Esophagus muscularis mucosa (tissue), 4 donors: ENCODE measurements around the gene RNF126. TPM values are rescaled to one million over a fixed set of nuclear protein-coding genes. Genes with fewer than 3 reads are reported as not detected.

Experiments used
- DNase-seq: peaks from one replicate; pipeline ENCODE4 v3.0.0-alpha.2; 2017; ENCODE audit errors: extremely low spot score
- H3K27ac ChIP-seq, 4 donors: fragments of 200-600 bp; sonication (generic); replicated peaks in 1 of 4; 1 replicate in 3 of 4; 2 replicates in 1 of 4; pipeline ENCODE4 v1.5.1; 2016 to 2019; ENCODE audit warnings: mild to moderate bottlenecking in 1 of 4
- H3K27me3 ChIP-seq, 4 donors: fragments of 200-600 bp; sonication (generic); one replicate each; pipeline versions ENCODE4 v1.5.1 to v1.6.0; 2016 to 2019
- H3K36me3 ChIP-seq, 4 donors: fragments of 200-600 bp; sonication (generic); one replicate each; pipeline ENCODE4 v1.5.1; 2016 to 2019
- H3K4me1 ChIP-seq, 4 donors: fragments of 200-600 bp; sonication (generic); one replicate each; pipeline ENCODE4 v1.5.1; 2016 to 2019
- H3K4me3 ChIP-seq, 4 donors: fragments of 200-600 bp; sonication (generic); 1 replicate in 2 of 4; 2 replicates in 2 of 4; pipeline ENCODE4 v1.5.1; 2016 to 2019; ENCODE audit warnings: mild to moderate bottlenecking in 4 of 4, moderate library complexity in 1 of 4
- H3K9me3 ChIP-seq, 4 donors: fragments of 200-600 bp; sonication (generic); 1 replicate in 3 of 4; 2 replicates in 1 of 4; pipeline ENCODE4 v1.5.1; 2016 to 2019
- CTCF ChIP-seq, 3 experiments: fragments of 200-600 bp in 2 of 3; fragments of 450-650 bp in 1 of 3; sonication (generic) in 2 of 3; IDR thresholded peaks; one replicate each; pipeline ENCODE4 v1.5.1; 2017 to 2019; ENCODE audit warnings: antibody characterized with exemption in 3 of 3, mild to moderate bottlenecking in 2 of 3, moderate library complexity in 1 of 3
- EP300 ChIP-seq: sonication (generic); formaldehyde crosslinking; IDR thresholded peaks from one replicate; pipeline ENCODE4 v1.6.1; 2017; ENCODE audit warnings: antibody characterized with exemption
- POLR2A ChIP-seq: fragments of 450-650 bp; IDR thresholded peaks from one replicate; pipeline ENCODE4 v1.6.1; 2017; ENCODE audit warnings: antibody characterized with exemption, moderate library complexity, mild to moderate bottlenecking, low read depth
- POLR2AphosphoS5 ChIP-seq, 2 donors: sonication (generic); formaldehyde crosslinking; IDR thresholded peaks; one replicate each; pipeline ENCODE4 v1.6.1; 2017; ENCODE audit warnings: antibody characterized with exemption in 2 of 2
- WGBS: methylation state at CpG from one replicate; pipeline ENCODE4 v1.1.5; 2018; 5-methylcytosine and 5-hydroxymethylcytosine counted together
- intact Hi-C: fragments of 100-400 bp; cut with DNase I; formaldehyde crosslinking; loops from one replicate; pipeline ENCODE4 v1.15.1; 2023
- total RNA-seq, 4 donors: library from RNA; depleted of rRNA; stranded (reverse); fragments of >200 nt; gene quantifications; one replicate each; pipeline versions ENCODE4 v1.1.0 to v1.2.1, GENCODE V29; 2016

The RNF126 gene
- total RNA-seq, 4 donors from 2014 or later: 41.5 to 63.5 (median 62.3) TPM

GRCh38 chr19:602391-603301 lies 60.4 kb downstream of the RNF126 start:
- 86% methylated on average over 31 of the region's 35 CpGs for WGBS
- intact Hi-C loops: no loop called here

GRCh38 chr19:601790-602189 lies 61.2 kb downstream of the RNF126 start:
- TF ChIP-seq CTCF (IDR thresholded peaks at IDR 0.05) (no peak), EP300 (no peak), POLR2A (no peak), POLR2AphosphoS5 (IDR thresholded peaks at IDR 0.05) (no peak)
- no peak overlapping the region for H3K27ac ChIP-seq
- H3K27me3 ChIP-seq: peaks cover 0 to 11% (median 0%) of the 10 kb centered on the region in 4 donors
- H3K9me3 ChIP-seq: no peaks in the 10 kb centered on the region
- H3K36me3 ChIP-seq: no peaks in the 10 kb centered on the region
- H3K4me1 ChIP-seq: no peaks in the 10 kb centered on the region
- intact Hi-C loops: no loop called here
- WGBS: 82% methylated on average over 25 of the region's 25 CpGs
- H3K4me3 ChIP-seq: no peak overlapping the region
- no peak for DNase-seq

More at GRCh38 chr19:602391-603301, 60.4 kb downstream of the RNF126 start:
- DNase-seq: no peak
- no peak overlapping the region for H3K27ac ChIP-seq
- no peaks in the 10 kb centered on the region for H3K36me3 ChIP-seq
- no peak overlapping the region for H3K4me3 ChIP-seq
- no peaks in the 10 kb centered on the region for H3K9me3 ChIP-seq
- TF ChIP-seq POLR2A (no peak), EP300 (no peak), CTCF (IDR thresholded peaks at IDR 0.05) (no peak), POLR2AphosphoS5 (IDR thresholded peaks at IDR 0.05) (no peak)
- peaks cover 0 to 9% (median 0%) of the 10 kb centered on the region in 4 donors for H3K27me3 ChIP-seq
- H3K4me1 ChIP-seq: no peaks in the 10 kb centered on the region

GRCh38 chr19:601310-601709 lies 61.7 kb downstream of the RNF126 start:
- peaks cover 0 to 16% (median 0%) of the 10 kb centered on the region in 4 donors for H3K27me3 ChIP-seq
- H3K9me3 ChIP-seq: no peaks in the 10 kb centered on the region
- TF ChIP-seq CTCF (IDR thresholded peaks at IDR 0.05) (no peak), POLR2A (no peak), EP300 (no peak), POLR2AphosphoS5 (IDR thresholded peaks at IDR 0.05) (no peak)
- no peak for DNase-seq
- no peaks in the 10 kb centered on the region for H3K36me3 ChIP-seq
- no peak overlapping the region for H3K4me3 ChIP-seq
- WGBS: 92% methylated on average over 28 of the region's 28 CpGs
- H3K4me1 ChIP-seq: no peaks in the 10 kb centered on the region
- H3K27ac ChIP-seq: no peak overlapping the region
- intact Hi-C loops: no loop called here

Other genes starting within 250 kb of the RNF126 start
- 10 to 100 TPM; 11.2 to 35.6 (median 18.7) TPM for gene SHC2, start 202.2 kb downstream of the RNF126 start, total RNA-seq
- gene MADCAM1, start 166.7 kb downstream of the RNF126 start, total RNA-seq: under 1 TPM in 2 of 4 donors, not detected in 2; 0.17 to 0.42 TPM
- gene TPGS1, start 155.7 kb downstream of the RNF126 start, total RNA-seq: 10 to 100 TPM; 61.7 to 86.6 (median 64.4) TPM
- gene CDC34, start 131.5 kb downstream of the RNF126 start, total RNA-seq: 100 to 1,000 TPM in 1 of 4 donors, 10 to 100 TPM in 3; 62.5 to 100 (median 76.2) TPM
- gene GZMM, start 119.2 kb downstream of the RNF126 start, total RNA-seq: under 1 TPM in 2 of 4 donors, not detected in 2; 0.50 to 0.58 TPM
- 100 to 1,000 TPM; 304 to 416 (median 362) TPM for gene BSG, start 90.6 kb downstream of the RNF126 start, total RNA-seq
- under 1 TPM; 0.19 to 0.50 (median 0.41) TPM for gene HCN2, start 73.3 kb downstream of the RNF126 start, total RNA-seq
- gene POLRMT, start 29.7 kb downstream of the RNF126 start, total RNA-seq: 10 to 100 TPM; 20.8 to 40.7 (median 30.4) TPM
- 1 to 10 TPM in 2 of 4 donors, under 1 TPM in 2; 0.50 to 2.1 (median 1.4) TPM for gene FGF22, start 23.3 kb downstream of the RNF126 start, total RNA-seq
- gene FSTL3, start 13.2 kb upstream of the RNF126 start, total RNA-seq: 100 to 1,000 TPM; 115 to 226 (median 217) TPM
- under 1 TPM in 1 of 4 donors, not detected in 3; 0.34 TPM for gene PRSS57, start 32.2 kb upstream of the RNF126 start, total RNA-seq
- 100 to 1,000 TPM in 1 of 4 donors, 10 to 100 TPM in 3; 42.8 to 119 (median 70.8) TPM for gene PALM, start 45.7 kb upstream of the RNF126 start, total RNA-seq
- gene MISP, start 87.9 kb upstream of the RNF126 start, total RNA-seq: 1 to 10 TPM in 1 of 4 donors, not detected in 3; 2.0 TPM
- 100 to 1,000 TPM in 1 of 4 donors, 10 to 100 TPM in 3; 76.8 to 110 (median 95.3) TPM for gene PTBP1, start 134.2 kb upstream of the RNF126 start, total RNA-seq
- gene PLPPR3, start 158.7 kb upstream of the RNF126 start, total RNA-seq: not detected
- 1 to 10 TPM in 1 of 4 donors, under 1 TPM in 1, not detected in 2; 0.40 to 1.3 TPM for gene AZU1, start 164.6 kb upstream of the RNF126 start, total RNA-seq
- 1 to 10 TPM in 1 of 4 donors, not detected in 3; 1.2 TPM for gene PRTN3, start 177.8 kb upstream of the RNF126 start, total RNA-seq
- gene ELANE, start 189.1 kb upstream of the RNF126 start, total RNA-seq: 1 to 10 TPM in 3 of 4 donors, under 1 TPM in 1; 0.45 to 3.3 (median 1.6) TPM
- 1,000 to 10,000 TPM in 1 of 4 donors, 100 to 1,000 TPM in 3; 298 to 1,068 (median 643) TPM for gene CFD, start 196.4 kb upstream of the RNF126 start, total RNA-seq
- gene MED16, start 230.0 kb upstream of the RNF126 start, total RNA-seq: 10 to 100 TPM; 26.3 to 50.9 (median 37.2) TPM
- not detected for gene RNU6-9, start 230.3 kb upstream of the RNF126 start, total RNA-seq